HG03565 (cell line): Measurements from ENCODE around the gene FCRL4.

ENCODE experiments used
- ATAC-seq: cut with Tn5 transposase; IDR thresholded peaks from one replicate; pipeline ENCODE4 v1.9.1; 2021; ENCODE audit warnings: mild to moderate bottlenecking, moderate library complexity; ENCODE audit not compliant: unreplicated experiment

Gene FCRL4

GRCh38 chr1:157597959-157598667 is at the start of gene FCRL4:
FCRL4 (minus strand) TSS chr1:157598085; CDS start chr1:157597944, 141 bp downstream.
- ATAC-seq = no peak

DNA sequence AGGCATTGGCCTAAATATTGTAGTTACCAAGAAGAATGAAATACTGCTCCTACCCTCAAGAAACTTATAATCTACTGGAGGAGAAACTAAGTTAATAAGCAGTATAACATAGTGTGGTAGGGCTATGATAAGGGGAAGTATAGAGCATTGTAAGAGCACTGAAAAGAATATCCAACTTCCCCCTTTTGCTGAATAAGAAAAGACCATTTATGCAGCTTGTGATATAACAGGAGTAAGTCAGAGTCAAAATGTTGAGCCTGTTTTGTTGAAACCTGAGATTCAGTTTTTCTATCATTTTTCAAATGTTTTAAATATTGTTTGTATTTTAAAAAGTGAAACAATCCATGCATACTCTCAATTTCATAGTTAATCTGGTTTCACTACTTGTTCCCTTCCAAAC is 48.3 kb upstream of the FCRL4 start:
- ATAC-seq = no peak

DNA sequence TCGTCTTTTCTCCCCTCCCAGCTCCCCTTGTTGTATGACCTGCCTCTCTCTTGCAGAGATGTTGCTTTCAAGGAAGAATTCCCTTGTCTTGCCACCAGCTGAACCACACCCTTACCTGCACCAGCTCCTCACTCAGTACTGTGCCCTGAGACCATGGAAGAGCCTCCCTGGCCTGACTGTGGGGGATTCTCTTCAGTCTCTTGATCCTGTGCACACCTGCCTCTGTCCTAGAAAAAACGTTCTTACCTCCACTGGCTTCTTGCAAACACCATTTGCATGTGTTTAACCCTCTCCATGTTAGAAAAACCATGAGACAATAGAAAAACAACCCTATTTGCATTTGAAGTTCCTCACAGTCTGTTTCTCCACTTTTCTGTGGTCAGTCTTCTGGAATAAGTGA is 43.3 kb upstream of the FCRL4 start:
- no peak for ATAC-seq

- no peak for ATAC-seq
These were observed 41.9 kb upstream of the FCRL4 start for GRCh38 chr1:157639800-157640199.

GRCh38 chr1:157628773-157629172 is 30.9 kb upstream of the FCRL4 start:
- ATAC-seq = no peak

DNA sequence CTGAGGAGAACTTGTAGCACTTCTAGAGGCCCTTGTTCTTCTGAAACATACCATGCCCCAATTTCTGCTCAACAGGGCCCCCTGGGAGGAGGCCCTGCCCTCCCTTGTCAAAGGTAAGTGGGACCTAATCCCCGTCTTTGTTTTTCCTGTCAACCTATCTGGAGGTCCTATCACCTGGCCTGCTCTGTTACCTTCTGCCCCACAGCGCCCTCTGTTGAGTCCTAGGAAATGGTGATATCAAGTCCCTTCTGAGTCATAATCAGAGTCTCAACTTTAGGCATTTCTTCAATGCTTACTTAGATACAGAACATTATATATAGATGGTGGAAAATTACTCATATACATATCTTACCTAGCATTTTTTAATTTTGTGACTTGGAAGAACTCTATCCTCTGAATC is 28.2 kb upstream of the FCRL4 start:
- peak; percentile 60 for ATAC-seq

GRCh38 chr1:157624471-157624870 is 26.6 kb upstream of the FCRL4 start:
- no peak for ATAC-seq

GRCh38 chr1:157622471-157622870 is 24.6 kb upstream of the FCRL4 start:
- ATAC-seq = no peak

DNA sequence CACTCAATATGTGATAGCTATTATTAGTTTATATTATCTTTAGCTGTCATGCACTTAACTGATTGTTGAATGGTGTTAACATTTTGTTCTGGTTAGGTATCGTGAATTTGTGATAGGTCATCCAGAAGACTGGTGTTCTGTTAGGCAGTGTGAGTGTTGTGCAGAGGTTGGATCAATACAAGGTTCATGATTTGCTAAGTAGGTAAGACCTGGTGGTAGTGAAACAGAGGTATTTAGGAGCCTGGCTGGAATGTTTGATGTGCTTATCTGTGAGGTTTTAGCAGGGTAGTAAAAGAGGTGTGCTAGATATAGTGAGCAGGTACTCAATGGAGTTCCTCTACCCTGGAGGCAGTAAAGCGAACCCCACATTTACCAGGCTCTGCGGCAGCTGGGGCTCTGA is 20.3 kb upstream of the FCRL4 start:
- no peak for ATAC-seq

DNA sequence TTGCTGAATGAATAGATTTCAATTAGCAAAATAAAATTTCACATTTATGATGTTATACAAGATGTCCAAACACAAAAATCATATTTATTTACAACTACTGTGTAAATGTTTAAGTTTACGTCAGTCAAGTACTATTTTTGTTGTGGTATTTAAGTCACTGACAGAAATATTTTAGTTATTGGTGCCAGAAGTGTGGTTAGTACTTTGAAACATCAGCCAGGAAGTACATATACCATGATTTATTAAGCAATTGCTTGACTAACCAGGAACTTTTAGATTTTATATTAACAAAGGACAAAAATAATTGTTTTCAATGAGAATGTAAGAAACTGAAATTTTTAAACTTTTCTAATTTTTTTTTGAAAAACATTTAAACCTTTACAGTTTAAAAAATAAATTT is 2.4 kb upstream of the FCRL4 start:
- ATAC-seq = no peak

- peak; percentile 45 for ATAC-seq
These were observed 1.5 kb downstream of the FCRL4 start for GRCh38 chr1:157596384-157596783.

DNA sequence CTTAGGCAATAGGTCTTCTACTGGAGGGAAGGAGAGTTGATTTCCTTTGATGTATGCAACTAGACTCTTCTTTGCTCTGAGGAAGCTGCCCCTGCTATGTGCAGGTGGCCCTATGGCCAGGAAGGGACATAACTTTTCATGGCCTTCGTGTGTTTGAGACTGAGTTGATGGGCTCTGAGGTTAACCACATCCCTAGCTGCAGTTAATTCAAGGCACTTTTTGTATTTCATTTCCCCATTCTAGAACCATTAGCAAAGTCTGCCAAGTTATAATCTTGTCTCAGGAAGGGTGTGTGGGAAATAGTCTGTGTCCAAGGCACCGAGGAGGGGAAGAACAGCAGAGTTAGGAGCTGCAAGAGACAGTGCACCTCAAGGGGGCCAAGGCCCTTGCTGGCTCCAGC is 2.5 kb downstream of the FCRL4 start:
- peak; percentile 62 for ATAC-seq

DNA sequence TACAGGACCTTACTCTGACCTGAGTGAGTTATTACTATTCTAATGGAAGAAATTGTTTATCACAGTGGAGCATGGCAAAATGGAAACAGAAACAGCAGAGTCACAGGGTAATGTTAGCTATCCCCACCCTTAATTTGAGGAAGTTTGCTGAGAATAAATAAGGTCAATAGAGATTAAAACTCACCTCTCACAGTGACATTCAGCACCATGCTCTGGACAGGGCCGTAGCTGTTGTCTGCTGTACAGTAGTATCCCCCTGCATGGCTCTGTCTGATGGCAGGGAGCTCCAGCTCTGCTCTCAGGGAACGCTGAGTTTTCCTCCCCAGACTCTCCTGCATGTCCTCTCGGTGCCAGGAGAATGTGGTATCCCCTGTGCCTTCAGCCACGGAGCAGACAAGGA is 11.9 kb downstream of the FCRL4 start:
- no peak for ATAC-seq

- ATAC-seq = no peak
These were observed 13.4 kb downstream of the FCRL4 start for GRCh38 chr1:157584503-157584902.

DNA sequence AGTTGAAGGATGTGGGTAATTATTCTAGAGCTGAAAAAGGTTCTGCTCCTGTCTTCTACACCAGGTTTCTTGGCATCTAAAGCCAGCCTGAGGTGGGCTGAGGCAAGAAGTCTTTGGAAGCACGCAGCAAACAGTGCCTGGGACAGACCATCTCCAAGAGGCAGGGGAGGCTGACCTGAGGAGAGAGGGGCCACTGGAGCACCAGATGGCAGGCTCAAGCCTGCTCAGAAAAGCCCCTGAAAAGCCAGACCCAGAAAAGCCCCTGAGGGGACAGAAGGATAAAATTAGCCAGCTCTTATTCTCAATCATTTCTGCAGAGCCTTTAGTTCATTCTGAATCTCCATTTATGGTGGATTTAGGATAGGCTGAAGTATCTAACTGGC is 17.1 kb downstream of the FCRL4 start:
- ATAC-seq = no peak

DNA sequence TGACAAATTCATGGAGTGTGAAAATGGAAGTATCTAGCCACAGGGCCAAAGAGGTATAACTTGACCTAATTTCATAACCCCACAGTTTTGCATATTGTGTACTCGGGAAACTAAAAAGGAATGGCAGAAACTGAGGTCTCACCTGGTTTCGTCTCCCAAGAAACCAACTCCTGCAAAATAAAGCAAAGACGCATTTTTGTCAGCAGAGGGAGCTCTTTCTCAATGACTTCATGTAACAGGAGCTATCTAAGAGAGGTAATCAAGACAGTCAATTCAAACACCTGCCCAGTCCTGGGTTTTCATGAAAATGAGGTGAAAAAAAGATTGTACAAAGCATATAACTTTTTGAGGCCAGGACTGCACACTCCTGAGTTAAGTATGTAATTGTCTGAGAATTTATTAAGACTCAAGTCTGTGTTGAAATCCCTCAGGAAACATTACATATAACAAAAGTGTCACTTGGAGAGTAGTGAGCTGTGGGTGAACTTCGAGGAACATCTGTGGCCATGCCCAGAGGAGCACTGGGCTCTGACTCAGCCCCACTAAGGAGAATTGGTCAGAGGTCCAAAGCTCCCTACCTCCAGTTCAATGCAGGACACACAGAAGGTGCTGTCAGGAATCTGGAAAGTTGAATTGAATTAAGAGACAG is 17.6 kb downstream of the FCRL4 start:
- ATAC-seq = no peak

- no peak for ATAC-seq
These were observed 20.5 kb downstream of the FCRL4 start for GRCh38 chr1:157577420-157577819.

DNA sequence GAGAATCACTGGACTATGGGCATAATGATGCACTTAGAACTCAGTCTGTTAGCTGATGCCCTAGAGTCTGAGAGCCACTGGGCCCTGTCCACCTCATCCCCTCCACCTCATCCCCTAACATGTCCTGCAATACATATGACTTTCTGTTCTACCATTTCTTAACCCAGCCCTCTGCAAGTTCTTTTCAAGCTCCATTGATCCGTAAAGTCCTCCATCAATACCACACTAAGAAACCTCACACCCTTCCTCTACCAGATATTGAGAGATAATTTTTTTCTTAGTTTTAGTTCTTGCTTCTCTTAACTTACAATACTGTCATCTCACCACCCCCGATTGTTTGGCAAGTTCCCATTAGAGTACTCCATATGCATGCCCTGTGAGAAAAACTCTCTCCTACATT is 22.1 kb downstream of the FCRL4 start:
- ATAC-seq = peak; percentile 72

GRCh38 chr1:157574836-157575235 is 23.0 kb downstream of the FCRL4 start:
- ATAC-seq = no peak

DNA sequence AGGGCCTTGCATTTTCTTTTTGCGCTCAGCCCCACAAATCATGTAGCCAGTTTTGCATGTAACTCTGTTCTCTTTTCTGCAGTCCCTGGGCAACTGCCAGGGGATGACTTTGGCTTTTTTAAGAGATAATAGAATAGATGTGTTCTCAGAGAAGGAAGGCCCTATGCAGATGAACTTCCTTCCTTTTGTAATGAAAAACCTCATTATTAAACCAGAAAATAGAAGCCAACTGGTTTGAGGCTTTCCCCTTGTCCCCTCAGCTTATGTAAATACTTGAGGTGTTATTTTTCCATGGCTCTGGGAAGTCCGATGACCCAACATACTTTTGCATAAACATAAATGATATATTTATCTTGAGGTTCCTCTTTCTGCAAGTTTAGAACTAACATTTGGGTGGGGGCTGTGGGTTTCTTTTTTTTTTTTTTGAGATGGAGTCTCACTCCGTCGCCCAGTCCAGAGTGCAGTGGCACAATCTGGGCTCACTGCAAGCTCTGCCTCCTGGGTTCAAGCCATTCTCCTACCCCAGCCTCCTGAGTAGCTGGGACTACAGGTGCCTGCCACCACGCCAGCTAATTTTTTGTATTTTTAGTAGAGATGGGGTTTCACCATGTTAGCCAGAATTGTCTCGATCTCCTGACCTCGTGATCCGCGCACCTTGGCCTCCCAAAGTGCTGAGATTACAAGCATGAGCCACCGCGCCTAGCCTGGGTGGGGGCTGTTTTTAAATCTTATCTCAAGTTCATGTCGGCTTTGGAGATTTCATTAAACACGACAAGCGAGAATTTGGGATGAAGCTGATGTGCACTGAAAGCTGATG is 31.2 kb downstream of the FCRL4 start:
- ATAC-seq = no peak

DNA sequence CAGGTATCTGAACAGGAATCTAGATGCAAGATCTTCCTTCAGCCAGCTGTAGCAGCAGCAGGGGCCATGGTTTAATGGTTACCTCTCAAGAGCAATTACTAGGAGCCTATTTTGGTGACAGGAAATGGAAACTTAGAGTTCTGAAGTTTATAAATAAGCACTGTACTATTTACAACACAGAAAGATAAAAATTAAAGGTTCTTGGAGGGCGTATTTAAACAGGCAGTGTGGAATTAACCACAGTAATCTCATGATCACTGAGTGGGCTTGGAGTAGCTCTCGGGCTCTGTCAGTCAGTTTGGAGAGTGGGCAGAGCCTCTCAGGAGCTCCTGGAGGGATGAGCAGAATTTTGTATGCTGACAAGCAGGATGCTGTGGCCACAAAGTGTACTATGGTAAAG is 35.4 kb downstream of the FCRL4 start:
- ATAC-seq = peak; percentile 60

DNA sequence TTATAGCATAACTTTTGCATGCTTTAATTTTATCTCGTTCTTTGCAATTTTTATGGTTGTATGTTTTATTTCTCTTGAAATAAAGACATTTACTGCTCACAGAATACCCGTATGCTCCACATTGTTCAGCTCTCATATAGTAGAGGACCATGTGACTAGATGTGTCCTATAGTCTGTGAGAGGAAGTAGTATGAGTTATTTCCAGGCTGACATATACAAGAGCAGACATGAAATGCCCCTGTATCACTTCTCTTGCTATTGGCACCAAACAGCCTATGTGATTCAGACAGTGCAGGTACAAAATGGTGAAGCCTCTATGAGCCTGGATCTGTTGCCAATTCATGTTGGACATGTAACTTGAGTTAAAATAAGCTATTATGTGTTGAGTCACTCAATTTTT is 39.8 kb downstream of the FCRL4 start:
- ATAC-seq = no peak
